ENCODE results near the gene WDR48.

Gene WDR48

DNA sequence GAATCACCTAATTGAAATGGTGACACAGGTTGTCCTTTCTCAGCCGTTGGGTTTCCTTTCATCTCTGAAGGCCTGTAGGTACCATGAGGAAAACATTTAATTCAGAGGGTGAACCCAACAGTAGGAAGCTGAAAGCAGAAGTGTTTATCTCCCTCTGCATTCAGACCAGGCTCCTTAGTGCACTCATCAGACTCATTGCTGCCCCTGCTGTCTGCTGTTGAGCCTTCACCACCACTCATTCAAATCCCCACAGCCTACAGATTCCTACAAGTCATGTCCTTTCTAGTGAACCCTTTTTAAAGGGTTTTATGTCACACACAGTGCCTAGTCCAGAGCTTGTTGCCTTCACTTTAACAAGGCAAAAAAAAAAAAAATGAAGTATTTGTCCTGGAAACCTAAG lies 13.4 kb downstream of the WDR48 start:
- peak; percentile 73 for DNase-seq

DNA sequence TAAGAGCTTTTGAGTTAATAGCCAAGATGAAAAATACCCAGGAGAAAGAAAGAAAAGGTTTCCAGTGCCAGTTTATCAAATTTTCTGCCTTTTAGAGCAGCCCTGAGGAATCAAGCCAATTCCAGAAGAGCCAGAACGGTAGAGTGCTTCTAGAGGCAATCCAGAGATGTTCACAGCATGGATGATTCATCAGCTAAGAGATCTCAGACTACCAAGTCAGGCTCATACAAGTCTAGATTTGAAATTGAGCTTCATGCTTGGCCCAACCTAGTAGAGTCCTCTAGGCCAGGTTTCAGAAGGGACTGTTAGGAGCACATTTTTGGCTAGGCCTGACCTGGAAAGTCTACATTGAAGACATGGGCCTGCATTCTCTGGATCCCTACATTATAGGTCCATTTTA lies 15.5 kb downstream of the WDR48 start:
- DNase-seq = no peak

DNA sequence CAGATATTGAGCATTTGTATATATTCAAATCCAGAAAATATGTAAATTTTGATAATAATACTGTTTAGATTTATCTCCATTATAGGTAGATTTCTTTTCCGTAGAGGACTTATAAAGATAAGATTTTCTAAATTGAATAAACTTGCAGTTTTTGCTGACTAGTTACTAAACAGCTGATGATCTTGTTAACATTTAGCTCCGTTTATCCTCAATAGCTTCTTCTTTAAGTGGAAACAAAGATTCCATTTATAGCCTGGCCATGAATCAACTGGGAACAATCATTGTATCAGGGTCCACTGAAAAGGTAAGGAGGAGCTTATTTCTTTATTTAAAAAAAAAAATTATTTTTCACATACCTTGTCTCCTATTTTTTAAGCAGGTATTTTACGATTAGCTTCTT lies 16.7 kb downstream of the WDR48 start:
- DNase-seq = no peak

DNA sequence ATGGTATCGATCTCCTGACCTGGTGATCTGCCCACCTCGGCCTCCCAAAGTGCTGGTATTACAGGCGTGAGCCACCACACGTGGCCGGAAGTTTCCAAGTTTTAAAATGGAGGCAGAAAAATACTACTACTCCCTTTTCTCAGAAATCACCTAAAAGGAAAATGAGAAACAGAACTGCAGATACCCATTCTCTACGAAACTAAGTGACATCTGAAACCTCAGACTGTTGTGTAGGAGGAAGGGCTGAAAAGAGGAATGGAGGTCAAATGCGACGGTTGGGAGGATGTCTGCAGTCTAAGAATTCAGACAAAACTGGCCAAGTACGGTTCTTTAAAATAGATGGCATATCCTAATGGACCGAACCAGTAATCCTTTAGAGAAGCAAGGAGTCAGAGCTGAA lies 24.1 kb downstream of the WDR48 start:
- no peak for DNase-seq

DNA sequence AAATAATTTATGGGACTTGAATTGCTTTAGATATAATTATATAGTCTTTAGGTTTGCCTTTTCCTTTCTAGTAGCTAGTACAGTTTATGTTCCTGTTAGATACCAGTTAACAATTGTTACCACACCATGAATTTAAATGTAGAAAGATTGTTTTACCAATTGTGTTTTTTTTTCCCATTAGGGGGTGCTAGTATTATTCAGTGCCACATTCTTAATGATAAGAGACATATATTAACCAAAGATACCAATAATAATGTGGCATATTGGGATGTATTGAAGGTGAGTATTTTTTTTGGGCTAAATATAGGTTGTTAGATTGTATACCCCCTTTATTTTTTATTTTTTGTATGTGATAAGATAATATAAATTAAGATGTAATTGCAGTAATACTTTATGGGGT lies 27.7 kb downstream of the WDR48 start:
- no peak for DNase-seq

DNA sequence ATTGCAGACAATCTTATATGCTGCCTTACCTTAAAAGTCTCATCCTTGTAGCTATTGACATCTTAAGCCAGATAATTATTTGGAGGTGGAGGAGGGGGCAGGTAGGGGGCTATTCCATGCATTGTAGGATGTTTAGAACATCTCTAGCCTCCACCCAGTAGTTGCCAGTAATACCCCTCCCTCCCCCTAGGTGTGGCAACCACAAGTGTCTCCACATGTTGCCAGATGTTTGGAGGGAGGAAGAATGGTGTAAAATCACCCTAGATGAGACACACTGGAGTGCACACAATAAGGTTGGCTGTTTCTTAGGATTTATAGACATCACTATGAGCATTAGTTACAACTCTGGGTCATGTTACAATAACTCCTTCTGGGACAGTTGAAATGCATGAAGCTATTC lies 28.2 kb downstream of the WDR48 start:
- DNase-seq = peak; percentile 32

DNA sequence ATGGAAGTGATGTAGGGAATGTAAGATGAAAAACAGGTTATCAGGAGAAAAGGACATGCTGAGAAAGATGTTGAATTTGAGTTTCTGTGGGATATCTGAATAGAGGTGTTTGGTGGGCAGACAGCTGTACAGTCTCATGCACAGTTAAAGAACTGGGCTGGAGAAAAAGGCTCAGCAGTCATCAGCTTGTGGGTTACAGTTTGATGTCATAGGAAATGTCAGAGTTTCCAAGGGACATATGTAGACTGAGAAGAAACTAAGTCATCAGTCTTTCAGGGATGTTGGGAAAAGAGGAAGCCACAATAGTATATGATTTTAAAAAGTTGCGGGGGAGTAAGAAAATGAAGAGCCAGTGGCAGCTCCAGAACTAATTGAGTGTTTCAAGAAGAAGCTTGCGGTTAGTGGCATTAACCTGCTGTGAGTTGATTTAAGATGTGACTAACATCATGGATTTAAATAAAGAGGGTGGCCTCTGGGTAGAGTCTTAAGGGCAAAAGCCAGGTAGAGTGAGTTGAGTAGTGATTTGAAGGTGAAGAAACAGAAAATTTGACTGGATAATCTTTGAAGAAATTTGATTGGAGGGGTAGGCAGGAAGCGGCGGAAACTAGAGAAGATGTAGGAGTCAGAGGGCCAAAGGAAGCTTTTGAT lies 31.0 kb downstream of the WDR48 start:
- no peak for DNase-seq

DNA sequence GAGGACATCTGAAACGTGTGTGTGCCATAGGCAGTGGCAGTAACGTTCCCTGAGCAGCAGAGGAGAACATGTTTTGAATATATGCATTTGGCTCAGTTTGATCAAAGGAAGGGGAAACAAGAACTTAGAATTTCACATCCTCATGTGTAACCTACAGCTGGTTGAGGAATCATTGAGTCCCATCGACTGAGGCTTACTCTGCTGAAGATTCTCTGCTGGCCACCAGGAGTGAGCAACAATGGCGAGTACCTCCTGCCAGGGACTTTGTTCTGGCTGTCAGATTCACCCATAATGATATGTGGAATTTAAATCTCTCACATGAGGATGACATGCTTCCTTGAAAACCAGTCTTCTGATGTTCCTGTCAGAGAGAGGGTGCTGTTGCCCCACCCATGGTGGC lies 34.3 kb downstream of the WDR48 start:
- DNase-seq = no peak

DNA sequence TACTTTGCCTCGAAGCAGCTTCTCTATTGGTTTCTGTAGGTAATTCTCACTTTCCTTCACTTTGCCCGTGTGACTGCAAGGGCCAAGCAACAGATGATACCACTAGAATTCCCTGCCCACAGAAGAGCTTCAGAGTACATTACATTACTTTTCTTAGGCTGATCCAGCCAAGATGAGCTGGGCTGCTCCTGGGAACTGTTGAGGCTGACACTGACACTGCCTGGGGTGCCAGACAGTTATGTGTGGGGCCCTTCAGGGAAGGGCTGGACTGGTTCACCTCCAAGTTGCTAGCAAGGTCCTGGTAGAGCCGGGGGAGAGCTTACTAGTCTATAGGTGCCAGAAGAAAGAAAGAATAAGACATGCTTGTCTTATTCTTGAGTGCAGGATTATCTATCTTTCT lies 36.6 kb downstream of the WDR48 start:
- no peak for DNase-seq

DNA sequence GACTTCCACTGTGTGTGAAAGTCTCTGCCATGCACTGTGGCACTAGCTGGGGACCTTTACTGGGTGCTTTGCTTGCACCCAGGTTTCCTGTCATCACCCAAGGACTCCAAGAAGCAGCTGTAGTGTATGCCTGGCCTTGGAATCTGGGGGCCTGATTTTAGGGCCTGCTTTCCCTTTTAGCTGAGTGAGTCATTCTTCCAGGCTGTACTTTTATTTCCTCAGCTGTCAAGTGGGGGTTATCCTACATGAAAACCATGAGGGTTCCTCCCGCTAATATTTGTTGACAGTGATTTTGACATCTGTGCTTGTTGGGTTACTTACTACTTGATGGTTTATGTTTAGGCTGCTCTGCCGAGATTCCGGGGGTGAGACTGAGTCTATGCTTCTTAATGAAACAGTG lies 37.1 kb downstream of the WDR48 start:
- no peak for DNase-seq

DNA sequence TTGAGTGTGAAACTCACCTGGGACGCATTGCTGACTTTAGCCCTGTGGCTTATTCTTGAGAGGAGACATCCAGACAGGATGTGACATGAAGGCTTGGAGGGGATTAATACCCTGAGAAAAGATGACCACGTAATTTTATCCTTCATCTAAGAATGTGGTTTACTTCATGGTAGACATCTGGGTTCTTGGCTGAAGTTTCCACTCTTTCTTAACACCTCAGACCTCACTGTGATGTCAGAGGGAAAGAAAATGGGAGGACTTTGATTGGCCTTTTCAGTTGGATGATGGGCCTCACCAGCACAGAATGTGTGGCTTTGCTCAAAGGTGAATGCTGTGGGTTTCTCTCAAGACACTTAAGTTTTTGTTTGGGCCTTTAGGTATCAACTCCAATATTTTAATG lies 39.1 kb downstream of the WDR48 start:
- DNase-seq = no peak

DNA sequence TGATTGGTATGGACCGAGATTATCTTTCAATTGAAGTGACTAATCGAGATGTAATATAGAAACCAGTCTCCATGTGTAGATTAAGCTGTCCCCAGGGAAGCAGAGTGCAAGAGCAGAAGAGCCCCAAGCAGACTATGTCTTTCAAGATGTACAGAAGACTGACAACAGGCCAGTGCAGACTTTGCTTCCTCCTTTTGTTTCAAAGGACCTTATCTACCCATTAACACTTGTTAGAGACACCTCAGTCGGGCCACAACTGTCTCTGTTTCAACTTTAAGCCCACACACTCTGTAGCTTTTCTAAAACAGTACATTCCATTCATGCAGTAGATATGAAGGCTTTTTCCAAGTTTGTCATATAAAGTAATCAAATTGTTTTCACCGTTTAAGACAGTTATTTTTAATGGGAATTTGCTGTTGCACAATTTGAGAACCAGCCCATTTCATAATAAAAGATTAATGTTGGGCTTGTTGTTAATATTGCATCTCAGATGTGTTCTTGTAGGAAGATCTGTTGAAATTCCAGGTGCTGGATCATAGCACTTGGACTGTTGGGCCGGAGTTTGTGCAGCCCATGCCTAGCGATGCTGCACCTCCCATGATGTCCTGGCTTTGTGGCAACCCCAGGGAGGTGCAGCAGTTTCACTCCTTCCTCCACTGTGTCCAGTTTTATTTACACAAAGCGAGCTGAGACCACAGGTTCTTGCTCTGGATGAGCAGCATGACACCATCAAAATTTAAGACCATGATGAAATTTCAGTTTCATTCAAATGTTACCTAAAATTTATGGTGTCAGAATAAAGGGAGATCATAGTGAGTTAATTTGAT lies 43.2 kb downstream of the WDR48 start:
- peak; percentile 38 for DNase-seq

DNA sequence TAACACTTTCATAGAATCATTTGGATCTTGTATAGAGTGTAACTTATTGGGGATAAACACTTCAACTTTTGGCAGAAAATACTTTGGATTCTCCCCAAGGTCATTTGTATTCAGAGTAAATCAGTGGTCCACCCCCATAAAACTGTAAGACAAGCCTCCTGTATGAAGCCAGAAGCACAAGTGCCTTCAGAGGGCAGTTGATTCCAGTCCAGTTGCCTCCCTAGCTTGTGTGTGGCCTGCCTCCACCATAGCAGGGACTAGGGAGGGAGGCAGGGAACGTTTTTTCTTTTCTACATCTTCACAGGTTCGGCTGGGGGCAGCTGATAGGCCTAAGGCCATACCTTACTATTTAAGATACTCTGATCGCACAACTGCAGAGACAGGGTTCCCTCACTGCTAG lies 44.0 kb downstream of the WDR48 start:
- no peak for DNase-seq

DNA sequence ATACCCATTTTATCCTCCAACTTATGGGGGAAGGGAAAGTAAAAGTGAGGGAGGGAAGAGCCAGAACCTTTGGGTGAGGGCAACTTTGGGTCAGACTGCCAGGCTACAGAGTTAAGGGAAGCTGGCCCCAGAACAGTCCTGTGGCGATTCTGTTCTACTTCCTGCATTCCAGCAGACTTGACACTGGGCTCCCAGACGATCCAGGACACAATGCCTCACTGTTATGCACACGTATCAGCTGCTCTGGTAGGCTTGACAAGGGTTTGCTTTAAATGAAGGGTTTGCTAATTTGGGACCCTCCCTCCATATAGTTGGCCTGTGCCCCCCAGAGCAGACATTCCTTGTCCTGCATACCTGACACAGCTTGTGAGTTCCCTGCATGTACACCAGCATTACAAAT lies 45.0 kb downstream of the WDR48 start:
- no peak for DNase-seq

DNA sequence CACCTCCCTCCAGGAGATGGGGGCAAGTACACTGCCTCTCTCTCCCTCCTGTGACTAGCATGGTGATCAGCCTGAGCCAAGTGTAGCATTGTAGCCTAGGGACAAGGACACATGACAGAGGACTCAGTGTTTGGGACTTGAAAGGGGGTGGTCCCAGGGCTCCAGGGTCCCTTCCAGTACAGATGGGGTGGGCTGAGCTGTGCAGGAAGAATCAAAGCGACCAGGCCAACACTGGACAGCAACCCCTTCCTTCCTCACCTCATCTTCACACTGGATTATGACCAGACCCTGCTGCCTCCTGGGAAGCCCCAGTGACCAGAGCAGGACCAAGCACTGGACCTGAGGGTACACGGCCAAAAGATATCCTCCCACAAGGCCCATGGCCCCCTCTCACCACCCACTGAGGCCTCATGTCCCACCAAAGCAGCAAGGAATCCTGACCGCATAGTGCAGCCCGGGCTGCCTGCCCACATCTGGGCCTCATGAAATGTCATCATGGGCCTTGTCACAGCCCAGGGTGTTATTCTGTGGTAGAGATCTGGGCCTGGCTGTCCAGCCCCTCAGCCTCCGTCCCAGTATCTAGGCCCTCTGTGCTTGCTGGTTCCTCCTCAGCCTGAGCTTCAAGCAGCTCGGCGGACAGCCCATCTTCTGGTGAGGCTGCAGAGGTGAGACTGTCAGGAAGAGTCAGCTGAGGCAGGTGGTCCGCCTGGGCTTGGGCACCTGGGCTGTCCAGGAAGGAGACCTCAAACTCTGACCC lies 46.1 kb downstream of the WDR48 start:
- DNase-seq = no peak

DNA sequence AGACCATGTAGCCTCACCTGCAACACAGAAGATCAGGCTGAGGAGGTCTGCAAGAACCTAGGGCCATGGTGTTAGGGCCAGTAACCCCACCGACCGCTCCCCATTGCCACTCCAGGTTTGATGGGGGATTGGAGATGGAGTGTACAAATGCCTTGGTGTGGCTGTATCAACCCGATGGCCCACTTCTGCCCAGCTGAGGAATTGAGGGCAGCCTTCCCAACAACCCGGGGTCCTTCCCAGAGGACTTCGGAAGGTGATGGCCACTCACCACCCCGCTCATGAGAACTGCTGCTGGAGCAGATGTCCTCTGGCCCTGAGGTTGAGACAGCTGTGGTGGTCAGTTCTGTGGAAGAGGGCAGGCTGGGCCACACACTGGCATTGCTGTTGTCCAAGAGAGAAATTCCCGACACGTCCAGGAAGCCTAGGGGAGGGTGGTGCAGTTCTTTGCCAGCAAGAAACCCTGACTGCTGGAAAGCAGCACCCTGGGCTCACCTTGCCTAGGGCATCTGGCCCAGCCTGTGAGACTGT lies 46.7 kb downstream of the WDR48 start:
- no peak for DNase-seq

DNA sequence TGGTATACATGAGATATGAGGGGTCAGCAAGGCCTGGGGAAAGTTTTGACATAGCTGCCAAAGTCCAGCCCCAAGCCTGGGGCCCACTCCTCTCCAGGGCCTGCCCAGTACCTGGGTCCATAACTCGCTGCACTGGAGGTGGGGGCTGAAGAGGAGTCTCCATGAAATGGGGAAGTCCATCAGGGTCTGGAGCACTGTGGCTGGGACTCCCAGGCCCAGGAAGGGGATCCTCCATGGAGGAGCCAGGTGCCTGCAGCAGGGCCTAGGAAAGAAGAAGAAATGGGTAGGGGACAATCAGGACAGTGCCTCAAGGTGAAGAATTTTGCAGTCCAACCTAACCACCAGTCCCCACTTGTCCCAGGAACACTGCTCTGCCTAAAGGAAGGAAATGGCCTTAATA lies 47.4 kb downstream of the WDR48 start:
- no peak for DNase-seq

DNA sequence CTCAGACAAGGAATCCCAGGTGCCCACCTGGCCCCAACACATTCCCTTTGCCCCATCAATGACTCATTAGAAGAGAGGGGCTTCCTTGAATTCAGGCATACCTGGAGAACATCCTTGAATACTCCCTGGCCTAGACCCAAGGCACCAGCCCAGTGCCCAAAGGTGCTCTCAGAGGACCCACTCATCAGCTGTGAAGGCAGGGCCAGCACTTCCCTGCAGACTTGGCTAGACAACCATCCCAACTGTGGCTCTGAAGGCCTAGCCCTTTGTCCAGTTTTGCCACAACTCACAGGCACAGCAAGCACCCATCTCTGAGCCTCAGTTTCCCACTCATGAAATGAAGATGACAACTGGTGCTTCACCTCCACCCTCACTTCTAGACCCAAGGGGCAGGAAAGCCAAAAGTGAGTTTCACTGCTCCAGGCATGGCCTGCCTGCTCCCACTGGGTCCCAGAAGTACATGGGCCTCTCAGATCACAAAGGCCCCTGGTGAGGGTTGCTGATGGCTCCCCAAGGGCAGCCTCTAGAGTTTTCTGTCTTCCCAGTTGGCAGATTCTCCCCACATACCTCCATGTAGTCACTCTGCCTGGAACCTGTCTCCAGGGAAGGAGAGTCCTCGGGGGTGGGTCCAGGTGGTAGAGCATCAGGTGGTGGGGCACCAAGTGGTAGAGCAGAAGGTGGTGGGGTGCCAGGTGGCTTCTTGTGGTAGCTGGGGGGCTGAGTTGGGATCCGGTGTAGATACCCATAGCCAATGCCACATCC lies 48.1 kb downstream of the WDR48 start:
- DNase-seq = no peak

DNA sequence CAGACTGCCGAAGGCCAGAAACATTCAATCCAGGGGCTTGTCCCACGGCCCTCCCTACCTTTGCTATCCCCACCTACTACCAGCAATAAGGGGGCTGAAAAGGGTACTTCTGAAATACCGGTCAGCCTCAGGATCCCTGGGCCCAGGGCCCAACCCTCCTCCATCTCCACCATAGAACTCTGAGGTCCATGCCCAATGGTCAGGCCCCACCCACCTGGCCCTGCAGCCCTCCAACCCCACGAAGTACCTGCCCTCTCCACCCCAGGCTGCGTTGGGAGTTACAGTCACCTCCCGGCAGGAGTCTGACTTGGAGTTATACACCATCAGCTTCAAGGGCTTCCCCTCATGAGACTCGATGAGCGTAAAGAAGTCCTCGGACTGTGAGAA lies 48.7 kb downstream of the WDR48 start:
- no peak for DNase-seq

DNA sequence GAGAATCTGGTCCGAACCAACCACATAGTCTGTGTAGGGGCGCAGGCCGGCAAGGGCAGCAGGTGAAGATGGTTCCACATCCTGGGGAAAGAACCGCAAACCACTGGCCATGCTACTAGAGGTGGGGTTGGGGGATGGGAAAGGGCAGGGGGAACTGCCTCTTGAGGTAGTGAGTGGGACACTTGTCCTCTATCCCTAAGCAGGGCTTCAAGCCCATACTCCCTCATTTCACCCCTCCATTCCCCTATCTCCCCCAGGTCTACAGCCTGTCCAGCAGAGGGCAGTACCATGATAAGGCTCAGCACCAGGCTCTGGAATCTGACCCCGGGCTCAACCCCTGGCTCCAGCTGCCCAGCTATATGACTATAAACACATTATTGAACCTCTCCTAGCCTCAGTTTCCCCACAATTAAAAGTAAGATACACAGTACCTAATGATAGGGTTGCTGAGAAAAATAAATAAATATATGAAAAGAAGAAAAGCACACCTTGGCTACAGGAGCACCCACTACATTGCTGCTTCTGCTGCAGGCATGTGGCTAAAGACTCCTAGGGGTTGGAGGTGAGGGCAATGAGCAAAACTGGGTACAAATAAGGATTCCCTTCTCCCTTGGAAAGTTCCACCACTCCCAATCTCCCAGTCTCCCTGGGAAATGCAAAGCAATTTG lies 49.3 kb downstream of the WDR48 start:
- peak; percentile 66 for DNase-seq

DNA sequence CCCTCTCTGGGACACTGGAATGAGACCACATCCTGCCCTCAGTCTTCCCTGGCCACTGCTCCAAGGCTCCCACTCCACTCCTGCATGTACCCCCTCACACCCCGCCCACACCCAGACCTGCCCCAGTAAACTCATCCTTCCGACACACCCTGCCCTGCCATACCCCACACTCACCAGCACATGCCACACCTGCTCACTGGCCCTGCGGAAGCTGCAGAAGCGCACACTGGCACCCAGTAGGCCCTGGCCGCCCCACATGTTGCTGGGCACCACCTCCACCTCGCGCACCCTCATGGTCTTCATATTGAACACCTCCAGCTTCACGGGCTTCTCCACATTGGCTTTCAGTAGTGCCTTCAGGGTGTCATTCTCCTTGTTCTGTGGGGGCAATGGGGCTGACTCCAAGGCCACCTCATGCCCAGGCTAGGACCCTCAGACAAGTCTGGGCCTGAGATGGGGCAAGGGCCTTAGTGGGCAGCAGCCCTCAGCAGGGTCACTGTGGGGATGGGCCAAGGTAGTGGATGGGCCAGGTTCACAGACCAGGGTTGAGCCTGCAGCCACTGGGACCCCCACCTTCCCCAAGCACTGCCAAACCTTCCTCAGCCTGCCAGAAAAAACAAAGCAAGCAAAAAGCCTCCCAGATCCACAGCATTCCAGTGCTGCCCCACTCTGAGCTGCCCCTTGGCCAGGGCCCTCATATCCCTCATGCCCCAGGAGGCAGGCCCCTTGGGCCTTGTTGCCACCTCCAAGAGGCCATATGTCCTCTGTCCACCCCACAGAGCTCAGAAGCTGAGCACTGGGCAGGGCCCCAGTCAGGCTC lies 50.9 kb downstream of the WDR48 start:
- no peak for DNase-seq

DNA sequence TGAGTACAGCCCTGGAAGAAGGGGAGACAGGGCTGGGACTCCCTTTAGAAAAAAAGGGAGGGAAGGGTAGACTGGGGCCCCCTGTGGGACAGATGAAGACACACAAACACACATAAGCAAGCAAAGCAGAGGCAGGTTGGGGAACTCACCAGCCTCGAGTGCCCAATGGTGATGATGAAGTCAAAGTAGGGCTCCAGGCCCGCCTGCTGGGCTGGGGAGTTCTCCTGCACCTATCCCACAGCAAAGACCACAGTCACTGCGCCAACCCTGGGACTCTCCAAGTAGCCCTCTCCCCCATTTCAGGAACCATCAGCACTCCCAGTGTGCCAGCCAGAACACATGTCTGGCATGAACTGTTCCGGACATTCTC lies 51.5 kb downstream of the WDR48 start:
- peak; percentile 35 for DNase-seq
